ENCODE data around the gene CEP83.

The CEP83 gene

DNA sequence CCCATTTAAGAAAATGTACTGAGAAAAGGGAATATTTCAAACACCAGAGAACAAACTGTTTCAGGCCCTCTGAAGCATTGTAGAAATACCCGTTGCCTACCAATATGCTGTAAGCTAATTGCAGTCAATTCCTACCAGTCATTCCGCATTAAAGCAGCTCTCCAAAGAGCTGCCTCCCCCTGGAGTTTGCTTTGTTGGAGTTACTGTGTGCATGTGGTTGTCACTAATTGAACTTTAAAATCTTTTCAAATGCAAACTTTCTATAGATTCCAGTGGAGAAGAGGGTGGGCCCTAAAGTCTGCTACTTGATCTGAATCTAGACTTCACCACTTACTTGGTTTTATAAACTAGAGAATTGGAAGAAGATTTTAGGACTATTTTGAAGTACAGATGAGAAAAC is 198.5 kb downstream of the CEP83 start:
- no peak for DNase-seq (ENCODE audit: low read depth in 1 of 2, low spot score in 1 of 2)
- H3K4me3 ChIP-seq (replicated peaks; ENCODE audit: insufficient read depth, low read length) = no peak overlapping the region
- H3K27me3 ChIP-seq (ENCODE audit: insufficient read depth, poor library complexity, severe bottlenecking) = no peaks in the 10 kb centered on the region
- no peak overlapping the region for H3K27ac ChIP-seq (replicated peaks)
- no peak for TF ChIP-seq POLR2AphosphoS5 (IDR thresholded peaks at IDR 0.05; ENCODE audit: low read depth)
- no peak for TF ChIP-seq GABPA (IDR thresholded peaks at IDR 0.05; ENCODE audit: low read depth)
- no peak for TF ChIP-seq REST (IDR thresholded peaks at IDR 0.05; ENCODE audit: insufficient replicate concordance, low read depth)
- no peak for TF ChIP-seq SPI1 (IDR thresholded peaks at IDR 0.05; ENCODE audit: borderline replicate concordance, low read depth)
- TF ChIP-seq, protein P1, sequence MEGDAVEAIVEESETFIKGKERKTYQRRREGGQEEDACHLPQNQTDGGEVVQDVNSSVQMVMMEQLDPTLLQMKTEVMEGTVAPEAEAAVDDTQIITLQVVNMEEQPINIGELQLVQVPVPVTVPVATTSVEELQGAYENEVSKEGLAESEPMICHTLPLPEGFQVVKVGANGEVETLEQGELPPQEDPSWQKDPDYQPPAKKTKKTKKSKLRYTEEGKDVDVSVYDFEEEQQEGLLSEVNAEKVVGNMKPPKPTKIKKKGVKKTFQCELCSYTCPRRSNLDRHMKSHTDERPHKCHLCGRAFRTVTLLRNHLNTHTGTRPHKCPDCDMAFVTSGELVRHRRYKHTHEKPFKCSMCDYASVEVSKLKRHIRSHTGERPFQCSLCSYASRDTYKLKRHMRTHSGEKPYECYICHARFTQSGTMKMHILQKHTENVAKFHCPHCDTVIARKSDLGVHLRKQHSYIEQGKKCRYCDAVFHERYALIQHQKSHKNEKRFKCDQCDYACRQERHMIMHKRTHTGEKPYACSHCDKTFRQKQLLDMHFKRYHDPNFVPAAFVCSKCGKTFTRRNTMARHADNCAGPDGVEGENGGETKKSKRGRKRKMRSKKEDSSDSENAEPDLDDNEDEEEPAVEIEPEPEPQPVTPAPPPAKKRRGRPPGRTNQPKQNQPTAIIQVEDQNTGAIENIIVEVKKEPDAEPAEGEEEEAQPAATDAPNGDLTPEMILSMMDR (IDR thresholded peaks at IDR 0.05; ENCODE audit: insufficient read depth, low read length) = no peak

DNA sequence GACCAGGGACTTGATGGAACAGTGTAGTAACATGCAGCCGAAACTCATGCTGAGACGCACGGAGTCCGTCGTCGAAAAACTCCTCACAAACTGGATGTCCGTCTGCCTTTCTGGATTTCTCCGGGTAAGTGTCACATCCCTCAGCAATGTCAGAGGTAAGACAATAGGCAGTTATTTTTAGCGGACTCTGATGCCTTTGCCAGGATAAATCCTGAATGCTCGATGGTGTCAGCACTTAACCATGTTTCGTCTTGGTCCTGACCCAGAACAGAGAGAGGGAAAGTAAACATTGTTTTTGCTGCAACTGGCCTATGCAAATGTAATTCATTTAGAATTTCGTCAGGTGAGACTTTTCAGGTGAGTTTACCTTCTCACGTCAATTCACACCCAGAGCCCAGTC is 198.9 kb downstream of the CEP83 start:
- no peak overlapping the region for H3K4me3 ChIP-seq (replicated peaks; ENCODE audit: insufficient read depth, low read length)
- H3K27ac ChIP-seq (replicated peaks) = no peak overlapping the region
- no peak for DNase-seq (ENCODE audit: low read depth in 1 of 2, low spot score in 1 of 2)
- no peaks in the 10 kb centered on the region for H3K27me3 ChIP-seq (ENCODE audit: insufficient read depth, poor library complexity, severe bottlenecking)
- TF ChIP-seq GABPA (IDR thresholded peaks at IDR 0.05; ENCODE audit: low read depth) = no peak
- TF ChIP-seq REST (IDR thresholded peaks at IDR 0.05; ENCODE audit: insufficient replicate concordance, low read depth) = no peak
- TF ChIP-seq POLR2AphosphoS5 (IDR thresholded peaks at IDR 0.05; ENCODE audit: low read depth) = no peak
- TF ChIP-seq SPI1 (IDR thresholded peaks at IDR 0.05; ENCODE audit: borderline replicate concordance, low read depth) = no peak
- TF ChIP-seq, protein P1 (IDR thresholded peaks at IDR 0.05; ENCODE audit: insufficient read depth, low read length) = no peak

DNA sequence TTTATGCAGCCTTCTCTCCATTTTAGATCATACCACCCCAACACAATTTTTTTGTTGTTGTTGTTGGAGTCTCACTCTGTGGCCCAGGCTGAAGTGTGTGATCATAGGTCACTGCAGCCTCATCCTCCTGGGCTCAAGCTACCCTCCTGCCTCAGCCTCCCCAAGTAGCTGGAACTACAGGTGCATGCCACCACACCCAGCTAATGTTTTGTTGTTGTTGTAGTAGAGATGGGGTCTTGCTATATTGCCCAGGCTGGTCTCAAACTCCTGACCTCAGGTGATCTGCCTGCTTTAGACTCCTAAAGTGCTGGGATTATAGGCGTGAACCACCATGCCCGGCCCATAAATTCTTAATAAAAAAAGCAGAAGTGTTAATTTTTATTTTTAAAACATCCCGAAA is 199.7 kb downstream of the CEP83 start:
- Histone ChIP-seq H3K27me3 (ENCODE audit: insufficient read depth, poor library complexity, severe bottlenecking) (no peaks in the 10 kb centered on the region), H3K4me3 (replicated peaks; ENCODE audit: insufficient read depth, low read length) (no peak overlapping the region), H3K27ac (replicated peaks) (no peak overlapping the region)
- TF ChIP-seq REST (IDR thresholded peaks at IDR 0.05; ENCODE audit: insufficient replicate concordance, low read depth) = no peak
- TF ChIP-seq, protein P1 (IDR thresholded peaks at IDR 0.05; ENCODE audit: insufficient read depth, low read length) = no peak
- TF ChIP-seq SPI1 (IDR thresholded peaks at IDR 0.05; ENCODE audit: borderline replicate concordance, low read depth) = no peak
- TF ChIP-seq POLR2AphosphoS5 (IDR thresholded peaks at IDR 0.05; ENCODE audit: low read depth) = no peak
- TF ChIP-seq GABPA (IDR thresholded peaks at IDR 0.05; ENCODE audit: low read depth) = no peak
- DNase-seq (ENCODE audit: low read depth in 1 of 2, low spot score in 1 of 2) = no peak
